CD14-positive monocyte (primary cell): ENCODE measurements around the gene ARHGEF7. TPM values are rescaled to one million over a fixed set of nuclear protein-coding genes. Genes with fewer than 3 reads are reported as not detected.

ENCODE experiments used
- DNase-seq, 3 donors: peaks; one replicate each; pipeline ENCODE4 v3.0.0-alpha.2; 2011 to 2022
- H2AFZ ChIP-seq: 2 replicates; pipeline ENCODE4 v1.6.0; 2012; ENCODE audit warnings: mild to moderate bottlenecking, low read depth, low read length, inconsistent platforms; ENCODE audit not compliant: insufficient read depth, poor library complexity, severe bottlenecking
- H3K27ac ChIP-seq, 2 donors: 1 replicate in 1 of 2; 2 replicates in 1 of 2; pipeline ENCODE4 v1.5.1; 2012 to 2013; ENCODE audit warnings: low read length in 2 of 2, control low read depth in 1 of 2, inconsistent platforms in 1 of 2, low read depth in 1 of 2, mild to moderate bottlenecking in 1 of 2
- H3K27me3 ChIP-seq, 2 donors: one replicate each; pipeline versions ENCODE4 v1.6.0 to v1.6.1; 2011 to 2013; ENCODE audit warnings: low read length in 2 of 2; ENCODE audit not compliant: control insufficient read depth in 2 of 2, insufficient read depth in 2 of 2
- H3K36me3 ChIP-seq, 2 donors: replicated peaks in 1 of 2; 1 replicate in 1 of 2; 2 replicates in 1 of 2; pipeline versions ENCODE4 v1.5.1 to v1.6.1; 2012 to 2013; ENCODE audit warnings: low read length in 2 of 2, control low read depth in 1 of 2, inconsistent platforms in 1 of 2, mild to moderate bottlenecking in 1 of 2; ENCODE audit not compliant: insufficient read depth in 2 of 2, control insufficient read depth in 1 of 2
- H3K4me1 ChIP-seq, 2 donors: 1 replicate in 1 of 2; 2 replicates in 1 of 2; pipeline versions ENCODE4 v1.5.1 to v1.6.1; 2012 to 2013; ENCODE audit warnings: low read length in 2 of 2, control low read depth in 1 of 2, inconsistent platforms in 1 of 2, mild to moderate bottlenecking in 1 of 2, moderate library complexity in 1 of 2; ENCODE audit not compliant: insufficient read depth in 2 of 2, control insufficient read depth in 1 of 2
- H3K4me2 ChIP-seq: replicated peaks from 2 replicates; pipeline ENCODE3; 2012; ENCODE audit warnings: low read length, moderate library complexity, mild to moderate bottlenecking; ENCODE audit not compliant: poor library complexity, severe bottlenecking; ENCODE audit errors: extremely low read depth
- H3K4me3 ChIP-seq, 3 experiments: fragments of 200-600 bp in 1 of 3; sonication (generic) in 1 of 3; replicated peaks in 1 of 3; 1 replicate in 2 of 3; 2 replicates in 1 of 3; pipeline ENCODE4 v1.5.1; 2011 to 2013; ENCODE audit warnings: low read length in 3 of 3, mild to moderate bottlenecking in 3 of 3, control low read depth in 2 of 3, low read depth in 2 of 3, inconsistent platforms in 1 of 3, moderate library complexity in 1 of 3
- H3K79me2 ChIP-seq: 2 replicates; pipeline ENCODE4 v1.6.0; 2012; ENCODE audit warnings: mild to moderate bottlenecking, control low read depth, inconsistent platforms, low read length, moderate library complexity; ENCODE audit not compliant: insufficient read depth
- H3K9ac ChIP-seq: 2 replicates; pipeline ENCODE4 v1.6.0; 2017; ENCODE audit warnings: low read length, mild to moderate bottlenecking; ENCODE audit not compliant: insufficient read depth, poor library complexity, severe bottlenecking
- H3K9me3 ChIP-seq, 2 donors: replicated peaks in 1 of 2; 1 replicate in 1 of 2; 2 replicates in 1 of 2; pipeline versions ENCODE4 v1.5.1 to v1.6.1; 2012 to 2013; ENCODE audit warnings: low read length in 2 of 2, control low read depth in 1 of 2; ENCODE audit not compliant: control insufficient read depth in 1 of 2, insufficient read depth in 1 of 2
- H4K20me1 ChIP-seq: 2 replicates; pipeline ENCODE4 v1.6.0; 2012; ENCODE audit warnings: mild to moderate bottlenecking, low read length, control low read depth, moderate library complexity; ENCODE audit not compliant: insufficient read depth
- H3K27ac Mint-ChIP-seq, 7 donors: one replicate each; pipeline ENCODE4 v1.8.0; 2020; ENCODE audit warnings: mild to moderate bottlenecking in 7 of 7, mixed read lengths in 7 of 7, moderate library complexity in 6 of 7, inconsistent platforms in 2 of 7
- H3K27me3 Mint-ChIP-seq, 3 donors: one replicate each; pipeline ENCODE4 v1.8.0; 2021 to 2022; ENCODE audit warnings: low read depth in 3 of 3, mild to moderate bottlenecking in 3 of 3, mixed read lengths in 3 of 3, moderate library complexity in 3 of 3, inconsistent platforms in 1 of 3
- H3K36me3 Mint-ChIP-seq, 2 donors: one replicate each; pipeline ENCODE4 v1.8.0; 2020; ENCODE audit warnings: mixed read lengths in 2 of 2, inconsistent platforms in 1 of 2, mild to moderate bottlenecking in 1 of 2
- H3K4me1 Mint-ChIP-seq: one replicate; pipeline ENCODE4 v1.8.0; 2020; ENCODE audit warnings: mild to moderate bottlenecking, mixed read lengths
- H3K4me3 Mint-ChIP-seq, 2 donors: one replicate each; pipeline ENCODE4 v1.8.0; 2020; ENCODE audit warnings: mild to moderate bottlenecking in 2 of 2, mixed read lengths in 2 of 2, moderate library complexity in 1 of 2
- H3K9me3 Mint-ChIP-seq, 7 donors: one replicate each; pipeline ENCODE4 v1.8.0; 2020 to 2022; ENCODE audit warnings: mixed read lengths in 7 of 7, mild to moderate bottlenecking in 6 of 7, moderate library complexity in 6 of 7, inconsistent platforms in 2 of 7
- CTCF ChIP-seq: fragments of 200-600 bp; IDR thresholded peaks from one replicate; pipeline ENCODE4 v1.8.0; 2022; ENCODE audit warnings: antibody characterized with exemption, mild to moderate bottlenecking
- WGBS: methylation state at CpG from one replicate; pipeline ENCODE4 v1.1.5; 2013; ENCODE audit warnings: missing lambda C conversion rate; ENCODE audit not compliant: insufficient coverage; 5-methylcytosine and 5-hydroxymethylcytosine counted together
- intact Hi-C, 2 donors: fragments of 100-400 bp; cut with micrococcal nuclease; formaldehyde crosslinking; loops; one replicate each; pipeline versions ENCODE4 v1.15.0 to v1.15.1; 2023
- polyA plus RNA-seq, 3 donors: library from polyadenylated mRNA; depleted of rRNA in 1 of 3; unstranded in 2 of 3; stranded (reverse) in 1 of 3; fragments of 300-500 nt in 2 of 3; fragments of >200 nt in 1 of 3; fragmentation: Illumina TruSeq in 2 of 3; gene quantifications; 1 replicate in 2 of 3; 2 replicates in 1 of 3; pipeline ENCODE4 v1.2.3, GENCODE V29; 2012 to 2021

Gene ARHGEF7
- polyA plus RNA-seq, 3 donors: 4.6 to 29.0 (median 6.1) TPM

DNA sequence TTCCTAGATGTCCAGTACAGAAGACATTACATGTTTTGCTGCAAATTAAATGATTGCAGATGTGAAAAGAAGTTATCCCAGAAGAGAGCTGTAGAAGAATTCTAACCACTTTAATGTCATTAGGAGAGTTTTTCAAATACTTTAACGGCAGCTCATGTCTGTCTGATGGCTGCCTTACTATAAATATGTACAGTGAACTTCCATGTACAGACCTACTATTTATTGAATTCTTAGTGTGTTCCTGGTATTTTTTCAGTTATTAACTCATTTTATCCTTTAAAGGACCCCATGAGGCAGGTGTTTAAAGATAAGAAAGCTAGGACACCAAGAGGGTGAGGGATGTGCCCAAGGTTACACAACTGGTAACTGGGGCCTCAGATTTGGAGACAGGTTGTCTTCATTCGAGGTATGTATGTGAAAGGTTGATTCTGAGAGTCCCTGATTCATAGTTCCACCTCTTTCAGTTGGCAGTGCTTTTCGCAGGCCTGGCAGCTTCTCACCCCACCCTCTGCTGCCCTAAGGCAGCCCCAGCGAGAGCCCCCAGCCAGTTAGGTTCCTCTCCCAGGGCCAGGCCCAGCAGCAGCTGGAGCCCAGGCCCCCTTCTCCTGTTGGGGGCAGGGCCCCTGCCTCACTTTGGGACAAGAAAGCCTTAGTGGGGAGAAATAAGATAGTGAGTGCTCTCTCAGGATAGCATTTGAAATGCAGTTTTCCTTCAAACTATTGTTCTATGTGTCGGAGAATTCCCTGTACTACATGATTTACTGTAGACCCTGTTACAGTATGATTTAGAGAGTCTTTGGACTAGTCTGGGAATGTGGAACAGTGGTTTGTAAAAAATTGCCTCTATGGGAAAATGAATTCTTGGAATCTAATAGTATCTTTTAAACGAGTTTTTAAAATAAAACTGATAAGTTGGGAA is 137.6 kb downstream of the ARHGEF7 start:
- H3K27me3 Mint-ChIP-seq: peaks cover 0 to 5% (median 0%) of the 10 kb centered on the region in 3 donors
- Histone ChIP-seq H3K27ac (no peak overlapping the region), H3K79me2 (no peaks in the 10 kb centered on the region), H3K4me1 (no peaks in the 10 kb centered on the region), H3K4me3 (no peak overlapping the region), H2AFZ (no peak overlapping the region), H4K20me1 (no peaks in the 10 kb centered on the region), H3K36me3 (peaks cover 56 to 91% of the 10 kb centered on the region in 2 donors), H3K9ac (no peak overlapping the region), H3K9me3 (peaks cover 37 to 41% of the 10 kb centered on the region in 2 donors), H3K27me3 (no peaks in the 10 kb centered on the region), H3K4me2 (no peak overlapping the region)
- intact Hi-C loops: no loop called here
- WGBS: no CpG with 5 or more reads among the region's 6 CpGs
- peaks cover 75 to 86% of the 10 kb centered on the region in 2 donors for H3K36me3 Mint-ChIP-seq
- peaks cover 21 to 33% (median 30%) of the 10 kb centered on the region in 7 donors for H3K9me3 Mint-ChIP-seq
- H3K4me3 Mint-ChIP-seq: no peak overlapping the region
- no peak overlapping the region for H3K27ac Mint-ChIP-seq
- no peak for DNase-seq
- H3K4me1 Mint-ChIP-seq: no peaks in the 10 kb centered on the region
- TF ChIP-seq CTCF: no peak

GRCh38 chr13:111253365-111253872 is 138.3 kb downstream of the ARHGEF7 start:
- no peak overlapping the region for H3K4me3 ChIP-seq
- peaks cover 75 to 86% of the 10 kb centered on the region in 2 donors for H3K36me3 Mint-ChIP-seq
- H3K27me3 Mint-ChIP-seq: peaks cover 0 to 5% (median 0%) of the 10 kb centered on the region in 3 donors
- no peak overlapping the region for H3K27ac ChIP-seq
- H3K9me3 ChIP-seq: peaks cover 44 to 48% of the 10 kb centered on the region in 2 donors
- H4K20me1 ChIP-seq: no peaks in the 10 kb centered on the region
- TF ChIP-seq CTCF: no peak
- WGBS: 97% methylated on average over 8 of the region's 9 CpGs
- no peaks in the 10 kb centered on the region for H3K4me1 Mint-ChIP-seq
- no peak overlapping the region for H3K9ac ChIP-seq
- H3K4me1 ChIP-seq: no peaks in the 10 kb centered on the region
- peaks cover 58 to 91% of the 10 kb centered on the region in 2 donors for H3K36me3 ChIP-seq
- intact Hi-C loops: no loop called here
- no peak for DNase-seq
- H3K27me3 ChIP-seq: no peaks in the 10 kb centered on the region
- H3K79me2 ChIP-seq: no peaks in the 10 kb centered on the region
- H3K27ac Mint-ChIP-seq: no peak overlapping the region
- peaks cover 27 to 40% (median 35%) of the 10 kb centered on the region in 7 donors for H3K9me3 Mint-ChIP-seq
- H3K4me3 Mint-ChIP-seq: no peak overlapping the region
- H2AFZ ChIP-seq: no peak overlapping the region
- no peak overlapping the region for H3K4me2 ChIP-seq
